22Rv1 (cell line): ENCODE measurements around the gene ARHGAP27.

Experiments used
- CTCF ChIP-seq: fragments of 450-650 bp; IDR thresholded peaks from 2 replicates; pipeline ENCODE4 v1.5.1; 2017; ENCODE audit warnings: mild to moderate bottlenecking
- ZFX ChIP-seq: fragments of 450-650 bp; IDR thresholded peaks from 2 replicates; pipeline ENCODE4 v1.6.1; 2017; ENCODE audit warnings: antibody characterized with exemption, borderline replicate concordance

- TF ChIP-seq CTCF (no peak), ZFX (no peak)
Measured at GRCh38 chr17:45388604-45389325, 43.9 kb downstream of the ARHGAP27 start.
